Muscle layer of duodenum (tissue), 2 donors: ENCODE data around the gene TMEM106A.
"Not testable (repeated sequence)": the region's sequence is repeated elsewhere in the genome, so short reads cannot be mapped to it uniquely, and the experiment has no call there.

Experiments
- H3K27ac ChIP-seq: one replicate; pipeline ENCODE4 v1.7.0; 2013; ENCODE audit warnings: mild to moderate bottlenecking, low read length
- H3K27me3 ChIP-seq: one replicate; pipeline ENCODE4 v1.7.0; 2013; ENCODE audit warnings: low read depth, mild to moderate bottlenecking, control low read depth, low read length
- H3K36me3 ChIP-seq, 2 donors: one replicate each; pipeline ENCODE4 v1.7.0; 2013; ENCODE audit warnings: low read length in 2 of 2, control low read depth in 1 of 2, mild to moderate bottlenecking in 1 of 2; ENCODE audit not compliant: insufficient read depth in 2 of 2, control insufficient read depth in 1 of 2
- H3K4me1 ChIP-seq, 2 donors: one replicate each; pipeline ENCODE4 v1.7.0; 2013; ENCODE audit warnings: low read length in 2 of 2, mild to moderate bottlenecking in 2 of 2, control low read depth in 1 of 2, moderate library complexity in 1 of 2; ENCODE audit not compliant: insufficient read depth in 2 of 2, control insufficient read depth in 1 of 2
- H3K4me3 ChIP-seq, 2 donors: one replicate each; pipeline ENCODE4 v1.7.0; 2013; ENCODE audit warnings: low read length in 2 of 2, low read depth in 1 of 2, mild to moderate bottlenecking in 1 of 2
- H3K9me3 ChIP-seq, 2 donors: one replicate each; pipeline ENCODE4 v1.7.0; 2013; ENCODE audit warnings: low read length in 2 of 2, control low read depth in 1 of 2, mild to moderate bottlenecking in 1 of 2; ENCODE audit not compliant: control insufficient read depth in 1 of 2
- donor health status: healthy.

The TMEM106A gene

GRCh38 chr17:43232021-43232699 lies 20.5 kb downstream of the TMEM106A start:
- not testable (repeated sequence) for H3K27me3 ChIP-seq, H3K27ac ChIP-seq, H3K4me1 ChIP-seq, H3K9me3 ChIP-seq, H3K36me3 ChIP-seq
- peak overlapping the region in 1 of 2 donors; percentile 30 for H3K4me3 ChIP-seq

- H3K4me3 ChIP-seq, H3K36me3 ChIP-seq, H3K4me1 ChIP-seq, H3K9me3 ChIP-seq, H3K27ac ChIP-seq, H3K27me3 ChIP-seq: not testable (repeated sequence)
Measured at GRCh38 chr17:43233263-43233662, 21.6 kb downstream of the TMEM106A start.

GRCh38 chr17:43233877-43234276 lies 22.2 kb downstream of the TMEM106A start, which contains the start of gene RNU2-1:
Gene RNU2-1 (minus strand): TSS chr17:43233977.
- not testable (repeated sequence) for H3K27me3 ChIP-seq, H3K4me3 ChIP-seq, H3K4me1 ChIP-seq

GRCh38 chr17:43239597-43239996 lies 27.9 kb downstream of the TMEM106A start:
- not testable (repeated sequence) for H3K4me3 ChIP-seq, H3K4me1 ChIP-seq, H3K27me3 ChIP-seq, H3K27ac ChIP-seq, H3K9me3 ChIP-seq, H3K36me3 ChIP-seq

More at GRCh38 chr17:43233877-43234276, 22.2 kb downstream of the TMEM106A start, which contains the start of gene RNU2-1:
- H3K9me3 ChIP-seq, H3K36me3 ChIP-seq, H3K27ac ChIP-seq: not testable (repeated sequence)

GRCh38 chr17:43240596-43241352 lies 29.1 kb downstream of the TMEM106A start:
- not testable (repeated sequence) for H3K4me1 ChIP-seq, H3K4me3 ChIP-seq, H3K9me3 ChIP-seq, H3K36me3 ChIP-seq, H3K27ac ChIP-seq, H3K27me3 ChIP-seq

- H3K27me3 ChIP-seq, H3K9me3 ChIP-seq, H3K36me3 ChIP-seq, H3K27ac ChIP-seq, H3K4me1 ChIP-seq, H3K4me3 ChIP-seq: not testable (repeated sequence)
Measured at GRCh38 chr17:43246456-43246855, 34.8 kb downstream of the TMEM106A start.
